SU-DHL-6 (cell line): ENCODE measurements around the gene MTMR3.

Experiments used
- H2AFZ ChIP-seq: fragments of 200-600 bp; sonication (generic); 2 replicates; pipeline ENCODE4 v1.6.1; 2014; ENCODE audit warnings: low read depth, mild to moderate bottlenecking, moderate library complexity, mixed read lengths, antibody characterized with exemption, low read length; ENCODE audit not compliant: severe bottlenecking
- H3F3A ChIP-seq: fragments of 200-600 bp; shearing (Covaris generic); 2 replicates; pipeline ENCODE4 v1.6.0; 2016; ENCODE audit warnings: antibody characterized with exemption, mild to moderate bottlenecking; ENCODE audit not compliant: insufficient read depth
- H3K27ac ChIP-seq: fragments of 200-600 bp; sonication (generic); 2 replicates; pipeline ENCODE4 v1.5.1; 2016; ENCODE audit warnings: low read depth, mild to moderate bottlenecking, low read length, moderate library complexity, mixed read lengths
- H3K27me3 ChIP-seq: fragments of 200-600 bp; sonication (generic), shearing (Covaris generic); 2 replicates; pipeline ENCODE4 v1.6.0; 2014; ENCODE audit warnings: mild to moderate bottlenecking, low read length
- H3K36me3 ChIP-seq: fragments of 200-600 bp; sonication (generic); 2 replicates; pipeline ENCODE4 v1.6.1; 2014; ENCODE audit warnings: mild to moderate bottlenecking, low read length, mixed read lengths
- H3K4me2 ChIP-seq: fragments of 300-600, 200-600 bp; shearing (Covaris generic), sonication (generic); 2 replicates; pipeline ENCODE4 v1.6.0; 2014; ENCODE audit warnings: low read length, low read depth, mild to moderate bottlenecking; ENCODE audit not compliant: poor library complexity, severe bottlenecking
- H3K4me3 ChIP-seq: fragments of 200-600 bp; sonication (generic); 2 replicates; pipeline ENCODE4 v1.5.1; 2014; ENCODE audit warnings: antibody characterized with exemption, low read length, mild to moderate bottlenecking, mixed read lengths; ENCODE audit not compliant: insufficient read depth, poor library complexity, severe bottlenecking
- H3K79me2 ChIP-seq: fragments of 200-600 bp; sonication (generic); 2 replicates; pipeline ENCODE4 v1.6.1; 2014; ENCODE audit warnings: mild to moderate bottlenecking, low read length, moderate library complexity; ENCODE audit not compliant: insufficient read depth
- H3K9ac ChIP-seq: fragments of 200-600 bp; sonication (generic); 2 replicates; pipeline ENCODE4 v1.7.0; 2014; ENCODE audit warnings: mild to moderate bottlenecking, low read length
- H3K9me2 ChIP-seq: fragments of 200-600 bp; sonication (generic); replicated peaks from 2 replicates; pipeline ENCODE4 v1.6.1; 2014; ENCODE audit warnings: low read length; ENCODE audit not compliant: insufficient read depth
- H3K9me3 ChIP-seq: fragments of 200-600 bp; sonication (generic); 2 replicates; pipeline ENCODE4 v1.6.1; 2014; ENCODE audit warnings: low read length, mixed read lengths; ENCODE audit not compliant: insufficient read depth
- H4K20me1 ChIP-seq: fragments of 200-600 bp; sonication (generic); 2 replicates; pipeline ENCODE4 v1.6.1; 2014; ENCODE audit warnings: low read depth, mild to moderate bottlenecking, antibody characterized with exemption, low read length, moderate library complexity, mixed read lengths
- CTCF ChIP-seq: fragments of 200-600 bp; sonication (generic); IDR thresholded peaks from one replicate; pipeline ENCODE4 v1.5.1; 2017; ENCODE audit warnings: antibody characterized with exemption, mild to moderate bottlenecking, low read length, moderate library complexity; ENCODE audit not compliant: insufficient read depth, poor library complexity, severe bottlenecking
- EZH2phosphoT487 ChIP-seq: fragments of 200-600 bp; sonication (generic), shearing (Covaris generic); conservative IDR thresholded peaks from 2 replicates; pipeline ENCODE4 v1.6.1; 2018; ENCODE audit warnings: mild to moderate bottlenecking, antibody characterized with exemption, low read length, moderate library complexity, mixed read lengths

MTMR3 gene

GRCh38 chr22:29992341-29993275 lies 109.6 kb downstream of the MTMR3 start:
- Histone ChIP-seq H3K9me3 (no peaks in the 10 kb centered on the region), H3K36me3 (no peaks in the 10 kb centered on the region), H4K20me1 (no peaks in the 10 kb centered on the region), H2AFZ (no peak overlapping the region), H3K27ac (no peak overlapping the region), H3K9ac (no peak overlapping the region), H3K4me2 (no peak overlapping the region), H3K79me2 (no peaks in the 10 kb centered on the region), H3F3A (no peaks in the 10 kb centered on the region), H3K9me2 (no peaks in the 10 kb centered on the region), H3K4me3 (no peak overlapping the region), H3K27me3 (no peaks in the 10 kb centered on the region)
- TF ChIP-seq EZH2phosphoT487 (no peak), CTCF (no peak)

GRCh38 chr22:29994027-29994715 lies 111.2 kb downstream of the MTMR3 start:
- no peaks in the 10 kb centered on the region for H3K79me2 ChIP-seq
- TF ChIP-seq CTCF (no peak), EZH2phosphoT487 (no peak)
- H3K4me3 ChIP-seq: no peak overlapping the region
- no peaks in the 10 kb centered on the region for H3K27me3 ChIP-seq
- no peaks in the 10 kb centered on the region for H3K36me3 ChIP-seq
- no peak overlapping the region for H2AFZ ChIP-seq
- H3K4me2 ChIP-seq: no peak overlapping the region
- no peaks in the 10 kb centered on the region for H3K9me2 ChIP-seq
- H3F3A ChIP-seq: no peaks in the 10 kb centered on the region
- H3K27ac ChIP-seq: no peak overlapping the region
- H3K9me3 ChIP-seq: no peaks in the 10 kb centered on the region
- no peaks in the 10 kb centered on the region for H4K20me1 ChIP-seq
- H3K9ac ChIP-seq: no peak overlapping the region

- no peaks in the 10 kb centered on the region for H4K20me1 ChIP-seq
- no peaks in the 10 kb centered on the region for H3K27me3 ChIP-seq
- no peaks in the 10 kb centered on the region for H3F3A ChIP-seq
- no peaks in the 10 kb centered on the region for H3K9me2 ChIP-seq
- H3K9ac ChIP-seq: no peak overlapping the region
- H2AFZ ChIP-seq: no peak overlapping the region
- no peak for TF ChIP-seq EZH2phosphoT487
- no peak for TF ChIP-seq CTCF
- H3K79me2 ChIP-seq: no peaks in the 10 kb centered on the region
- no peak overlapping the region for H3K27ac ChIP-seq
- H3K4me3 ChIP-seq: no peak overlapping the region
- no peaks in the 10 kb centered on the region for H3K9me3 ChIP-seq
- no peaks in the 10 kb centered on the region for H3K36me3 ChIP-seq
- H3K4me2 ChIP-seq: no peak overlapping the region
Measured at GRCh38 chr22:29994943-29995342, 112.0 kb downstream of the MTMR3 start.
